Measurements from ENCODE around the gene IDNK.

GRCh38 chr9:83691492-83691891 lies 68.5 kb downstream of the IDNK start:
- TF ChIP-seq CTCF (IDR thresholded peaks at IDR 0.05) (no peak), POLR2A (IDR thresholded peaks at IDR 0.05) (no peak)

Data from adrenal gland (tissue), 5 donors.